Measurements from ENCODE around the gene CBFA2T3.

The CBFA2T3 gene

DNA sequence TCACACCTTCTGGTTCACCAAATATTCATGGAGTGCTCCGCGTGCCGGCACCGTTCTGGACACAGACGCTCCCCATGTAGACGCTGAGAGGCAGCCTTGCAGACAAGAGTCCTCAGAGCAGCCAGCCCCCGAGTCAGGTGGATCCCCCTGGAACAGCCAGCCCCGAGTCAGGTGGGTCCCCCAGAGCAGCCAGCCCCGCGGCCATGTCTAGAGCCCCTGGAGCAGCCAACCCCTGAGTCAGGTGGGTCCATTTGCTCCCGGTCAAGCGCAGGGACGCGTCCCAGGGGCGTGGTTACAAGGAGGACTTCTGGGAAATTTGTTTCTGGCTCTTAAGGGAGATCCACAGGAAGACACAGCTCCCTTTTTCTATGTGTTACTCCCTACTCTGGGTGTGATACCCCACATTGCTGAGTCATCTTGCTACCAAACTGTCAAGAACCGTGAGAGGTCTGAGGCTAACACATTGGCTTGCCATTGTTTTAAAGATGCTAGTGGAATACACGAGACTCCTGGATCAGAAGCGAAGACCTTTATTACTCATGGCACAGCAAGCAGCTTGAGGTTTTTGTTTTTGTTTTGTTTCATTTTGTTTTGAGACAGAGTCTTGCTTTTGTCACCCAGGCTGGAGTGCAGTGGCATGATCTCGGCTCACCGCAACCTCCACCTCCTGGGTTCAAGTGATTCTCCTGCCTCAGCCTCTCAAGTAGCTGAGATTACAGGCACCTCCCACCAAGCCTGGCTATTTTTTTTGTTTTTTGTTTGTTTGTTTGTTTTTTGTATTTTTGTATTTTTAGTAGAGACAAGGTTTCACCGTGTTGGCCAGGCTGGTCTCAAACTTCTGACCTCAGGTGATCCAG, 43.3 kb upstream of the CBFA2T3 start:
- TF ChIP-seq YY1 (IDR thresholded peaks at IDR 0.05; ENCODE audit: low read depth) (no peak), FOXM1 (IDR thresholded peaks at IDR 0.05; ENCODE audit: borderline replicate concordance, low read depth) (no peak), RAD21 (IDR thresholded peaks at IDR 0.05; ENCODE audit: low read depth) (no peak), TEAD4 (IDR thresholded peaks at IDR 0.05) (no peak), ZBTB7A (IDR thresholded peaks at IDR 0.05; ENCODE audit: low read depth) (no peak), CREB1 (IDR thresholded peaks at IDR 0.05; ENCODE audit: low read depth) (no peak), NFIC (IDR thresholded peaks at IDR 0.05) (no peak), EP300 (IDR thresholded peaks at IDR 0.05; ENCODE audit: borderline replicate concordance) (no peak), TCF12 (IDR thresholded peaks at IDR 0.05; ENCODE audit: low read depth) (no peak), EGR1 (IDR thresholded peaks at IDR 0.05) (no peak), TAF1 (IDR thresholded peaks at IDR 0.05; ENCODE audit: low read depth) (no peak), CEBPB (IDR thresholded peaks at IDR 0.05) (no peak)
- TF ChIP-seq, protein P1, sequence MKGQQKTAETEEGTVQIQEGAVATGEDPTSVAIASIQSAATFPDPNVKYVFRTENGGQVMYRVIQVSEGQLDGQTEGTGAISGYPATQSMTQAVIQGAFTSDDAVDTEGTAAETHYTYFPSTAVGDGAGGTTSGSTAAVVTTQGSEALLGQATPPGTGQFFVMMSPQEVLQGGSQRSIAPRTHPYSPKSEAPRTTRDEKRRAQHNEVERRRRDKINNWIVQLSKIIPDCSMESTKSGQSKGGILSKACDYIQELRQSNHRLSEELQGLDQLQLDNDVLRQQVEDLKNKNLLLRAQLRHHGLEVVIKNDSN (IDR thresholded peaks at IDR 0.05): no peak
- TF ChIP-seq, protein P2, sequence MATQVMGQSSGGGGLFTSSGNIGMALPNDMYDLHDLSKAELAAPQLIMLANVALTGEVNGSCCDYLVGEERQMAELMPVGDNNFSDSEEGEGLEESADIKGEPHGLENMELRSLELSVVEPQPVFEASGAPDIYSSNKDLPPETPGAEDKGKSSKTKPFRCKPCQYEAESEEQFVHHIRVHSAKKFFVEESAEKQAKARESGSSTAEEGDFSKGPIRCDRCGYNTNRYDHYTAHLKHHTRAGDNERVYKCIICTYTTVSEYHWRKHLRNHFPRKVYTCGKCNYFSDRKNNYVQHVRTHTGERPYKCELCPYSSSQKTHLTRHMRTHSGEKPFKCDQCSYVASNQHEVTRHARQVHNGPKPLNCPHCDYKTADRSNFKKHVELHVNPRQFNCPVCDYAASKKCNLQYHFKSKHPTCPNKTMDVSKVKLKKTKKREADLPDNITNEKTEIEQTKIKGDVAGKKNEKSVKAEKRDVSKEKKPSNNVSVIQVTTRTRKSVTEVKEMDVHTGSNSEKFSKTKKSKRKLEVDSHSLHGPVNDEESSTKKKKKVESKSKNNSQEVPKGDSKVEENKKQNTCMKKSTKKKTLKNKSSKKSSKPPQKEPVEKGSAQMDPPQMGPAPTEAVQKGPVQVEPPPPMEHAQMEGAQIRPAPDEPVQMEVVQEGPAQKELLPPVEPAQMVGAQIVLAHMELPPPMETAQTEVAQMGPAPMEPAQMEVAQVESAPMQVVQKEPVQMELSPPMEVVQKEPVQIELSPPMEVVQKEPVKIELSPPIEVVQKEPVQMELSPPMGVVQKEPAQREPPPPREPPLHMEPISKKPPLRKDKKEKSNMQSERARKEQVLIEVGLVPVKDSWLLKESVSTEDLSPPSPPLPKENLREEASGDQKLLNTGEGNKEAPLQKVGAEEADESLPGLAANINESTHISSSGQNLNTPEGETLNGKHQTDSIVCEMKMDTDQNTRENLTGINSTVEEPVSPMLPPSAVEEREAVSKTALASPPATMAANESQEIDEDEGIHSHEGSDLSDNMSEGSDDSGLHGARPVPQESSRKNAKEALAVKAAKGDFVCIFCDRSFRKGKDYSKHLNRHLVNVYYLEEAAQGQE (IDR thresholded peaks at IDR 0.05; ENCODE audit: low read depth): no peak

DNA sequence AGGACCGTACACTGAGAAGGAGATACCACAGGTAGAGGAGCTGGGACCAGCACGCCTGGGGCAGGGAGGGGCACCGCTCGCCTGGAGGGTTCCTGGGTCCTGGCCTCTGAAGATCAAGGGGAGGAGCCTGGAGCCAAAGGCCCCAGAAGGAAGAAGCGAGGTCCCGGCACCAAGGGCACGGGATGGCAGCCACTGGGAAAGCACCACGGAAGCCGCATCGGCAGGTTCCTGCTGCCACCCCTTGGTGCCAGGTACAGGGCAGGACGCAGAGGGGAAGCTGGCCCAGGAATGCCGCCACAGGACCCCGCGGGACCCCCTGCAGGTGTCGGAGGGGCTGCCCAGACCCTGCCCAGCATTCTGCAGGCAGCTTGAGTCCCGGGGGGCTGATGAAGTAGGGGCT, 42.5 kb upstream of the CBFA2T3 start:
- TF ChIP-seq TCF12 (IDR thresholded peaks at IDR 0.05; ENCODE audit: low read depth): no peak
- no peak for TF ChIP-seq CREB1 (IDR thresholded peaks at IDR 0.05; ENCODE audit: low read depth)
- no peak for TF ChIP-seq MAX (IDR thresholded peaks at IDR 0.05)
- TF ChIP-seq, protein P2 (IDR thresholded peaks at IDR 0.05; ENCODE audit: low read depth): no peak

GRCh38 chr16:89018282-89019158, 41.5 kb upstream of the CBFA2T3 start:
- no peak for TF ChIP-seq CREB1 (IDR thresholded peaks at IDR 0.05; ENCODE audit: low read depth)
- TF ChIP-seq TAF1 (IDR thresholded peaks at IDR 0.05; ENCODE audit: low read depth): no peak
- TF ChIP-seq, protein P1 (IDR thresholded peaks at IDR 0.05): no peak

DNA sequence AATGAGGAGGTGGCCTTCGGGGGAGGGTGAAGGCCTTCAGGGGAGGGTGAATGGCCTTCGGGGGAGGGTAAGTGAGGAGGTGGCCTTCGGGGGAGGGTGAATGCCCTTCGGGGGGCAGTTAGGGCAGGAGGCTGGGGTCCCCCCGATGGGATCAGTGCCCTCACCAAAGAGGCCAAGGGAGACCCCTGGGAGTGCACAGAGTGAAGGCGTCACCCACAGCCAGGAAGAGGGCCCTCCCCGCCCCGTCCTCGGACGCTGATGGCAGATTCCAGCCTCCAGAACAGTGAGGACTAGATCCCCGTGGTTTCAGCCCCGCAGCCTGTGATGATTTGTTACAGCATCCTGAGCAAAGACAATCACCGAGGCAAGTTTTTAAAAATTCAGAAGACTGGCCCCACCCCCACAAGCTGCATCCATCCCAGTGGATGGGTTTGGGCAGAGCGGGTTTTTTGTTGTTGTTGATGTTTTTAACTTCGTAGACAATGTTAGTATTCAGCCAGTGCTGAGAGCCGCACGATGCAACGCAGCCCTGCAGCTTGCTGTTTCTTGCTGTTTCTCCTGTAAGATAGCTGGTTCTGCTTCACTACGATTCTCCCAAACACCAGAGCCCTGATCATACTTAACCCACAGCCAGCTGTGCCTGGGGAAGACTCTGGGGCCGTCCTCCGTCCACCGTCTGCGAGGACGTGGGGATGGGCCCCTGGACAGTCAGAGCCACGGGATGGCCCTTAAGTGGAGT, 40.7 kb upstream of the CBFA2T3 start:
- TF ChIP-seq, protein P2 (IDR thresholded peaks at IDR 0.05; ENCODE audit: low read depth): no peak
- TF ChIP-seq YY1 (IDR thresholded peaks at IDR 0.05; ENCODE audit: low read depth) (no peak), EGR1 (IDR thresholded peaks at IDR 0.05) (no peak), TEAD4 (IDR thresholded peaks at IDR 0.05) (no peak), CEBPB (IDR thresholded peaks at IDR 0.05) (no peak), EP300 (IDR thresholded peaks at IDR 0.05; ENCODE audit: borderline replicate concordance) (no peak), ZBTB7A (IDR thresholded peaks at IDR 0.05; ENCODE audit: low read depth) (no peak), MAX (IDR thresholded peaks at IDR 0.05) (no peak), NFIC (IDR thresholded peaks at IDR 0.05) (no peak), FOXM1 (IDR thresholded peaks at IDR 0.05; ENCODE audit: borderline replicate concordance, low read depth) (no peak), TCF12 (IDR thresholded peaks at IDR 0.05; ENCODE audit: low read depth) (no peak), RAD21 (IDR thresholded peaks at IDR 0.05; ENCODE audit: low read depth) (no peak), CREB1 (IDR thresholded peaks at IDR 0.05; ENCODE audit: low read depth) (no peak)
